H1 (cell line): ENCODE measurements around the gene TMEM40. TPM values are rescaled to one million over a fixed set of nuclear protein-coding genes. Genes with fewer than 3 reads are reported as not detected.

Experiments used
- CTCF ChIA-PET: fragments of 300-600 bp; sonication (Branson Sonifier 250); formaldehyde crosslinking; loops from one replicate; lab custom pipeline; 2021; ENCODE audit not compliant: partially characterized antibody; lab: Charles Lee
- POLR2A ChIA-PET: fragments of 300-600 bp; sonication (Branson Sonifier 250); formaldehyde crosslinking; loops from one replicate; lab custom pipeline; 2021; ENCODE audit warnings: inconsistent platforms; ENCODE audit not compliant: partially characterized antibody; lab: Charles Lee
- DNase-seq, 2 experiments: peaks; one replicate each; pipeline versions ENCODE4 v3.0.0 to v3.0.0-alpha.2; 2010 to 2022; ENCODE audit warnings: low spot score in 2 of 2, low read depth in 1 of 2, mixed read lengths in 1 of 2
- FAIRE-seq: peaks from 2 replicates; lab custom pipeline; 2011; peaks lifted over from hg19 to GRCh38; lab: Jason Lieb, UNC
- H2AFZ ChIP-seq: 2 replicates; pipeline ENCODE4 v1.8.1; 2012; ENCODE audit warnings: low read length, inconsistent platforms
- H2AK5ac ChIP-seq: 2 replicates; pipeline ENCODE4 v1.6.1; 2013; ENCODE audit warnings: low read depth, low read length
- H2BK120ac ChIP-seq: replicated peaks from 2 replicates; pipeline ENCODE3; 2013; ENCODE audit warnings: low read depth, low read length, inconsistent platforms
- H2BK12ac ChIP-seq: 2 replicates; pipeline ENCODE4 v1.6.1; 2013; ENCODE audit warnings: low read depth, low read length
- H2BK15ac ChIP-seq: 2 replicates; pipeline ENCODE4 v1.6.1; 2013; ENCODE audit warnings: low read length
- H2BK20ac ChIP-seq: 2 replicates; pipeline ENCODE4 v1.6.1; 2013; ENCODE audit warnings: low read length
- H2BK5ac ChIP-seq: 2 replicates; pipeline ENCODE4 v1.6.1; 2013; ENCODE audit warnings: low read depth, low read length
- H3K14ac ChIP-seq: 2 replicates; pipeline ENCODE4 v1.6.1; 2013; ENCODE audit warnings: inconsistent platforms; ENCODE audit not compliant: insufficient read length
- H3K18ac ChIP-seq: 2 replicates; pipeline ENCODE4 v1.6.1; 2013; ENCODE audit warnings: low read length; ENCODE audit errors: extremely low read depth
- H3K23ac ChIP-seq: 2 replicates; pipeline ENCODE4 v1.6.1; 2013; ENCODE audit warnings: inconsistent platforms; ENCODE audit not compliant: insufficient read length
- H3K23me2 ChIP-seq: 2 replicates; pipeline ENCODE4 v1.6.1; 2013; ENCODE audit warnings: low read depth, low read length
- H3K27ac ChIP-seq: 2 replicates; pipeline ENCODE4 v1.6.1; 2011; ENCODE audit warnings: low read depth, low read length, inconsistent platforms
- H3K27me3 ChIP-seq, 4 experiments: replicated peaks in 1 of 4; 1 replicate in 1 of 4; 2 replicates in 3 of 4; pipeline versions ENCODE4 v1.6.1 to v1.8.1; 2011 to 2013; ENCODE audit warnings: low read length in 3 of 4, mild to moderate bottlenecking in 3 of 4, inconsistent platforms in 2 of 4, mixed read lengths in 2 of 4, moderate library complexity in 1 of 4; ENCODE audit not compliant: control insufficient read depth in 3 of 4, insufficient read depth in 3 of 4; ENCODE audit errors: extremely low read depth in 1 of 4
- H3K36me3 ChIP-seq, 4 experiments: 2 replicates each; pipeline versions ENCODE4 v1.6.1 to v1.8.1; 2011 to 2013; ENCODE audit warnings: mild to moderate bottlenecking in 4 of 4, low read length in 3 of 4, moderate library complexity in 2 of 4, control low read depth in 1 of 4, inconsistent platforms in 1 of 4; ENCODE audit not compliant: insufficient read depth in 4 of 4, control insufficient read depth in 2 of 4
- H3K4ac ChIP-seq: replicated peaks from 2 replicates; pipeline ENCODE3; 2013; ENCODE audit warnings: low read length, low read depth, mixed read lengths, inconsistent platforms; ENCODE audit not compliant: insufficient read length
- H3K4me1 ChIP-seq, 4 experiments: replicated peaks in 1 of 4; 1 replicate in 1 of 4; 2 replicates in 3 of 4; pipeline versions ENCODE4 v1.6.1 to v1.8.1; 2011 to 2013; ENCODE audit warnings: low read length in 3 of 4, inconsistent platforms in 2 of 4, mixed read lengths in 1 of 4; ENCODE audit not compliant: insufficient read depth in 4 of 4, control insufficient read depth in 3 of 4
- H3K4me2 ChIP-seq, 2 experiments: 2 replicates each; pipeline versions ENCODE4 v1.6.1 to v1.8.1; 2011 to 2013; ENCODE audit warnings: low read depth in 2 of 2, low read length in 2 of 2, control low read depth in 1 of 2, inconsistent platforms in 1 of 2, mild to moderate bottlenecking in 1 of 2; ENCODE audit not compliant: insufficient read depth in 1 of 2
- H3K4me3 ChIP-seq, 4 experiments: fragments of 200-600, 300-600 bp in 1 of 4; sonication (generic), shearing (Covaris generic), sonication (Bioruptor Twin) in 1 of 4; 2 replicates each; pipeline versions ENCODE4 v1.5.1 to v1.8.1; 2011 to 2016; ENCODE audit warnings: low read length in 4 of 4, low read depth in 3 of 4, control low read depth in 2 of 4, inconsistent platforms in 2 of 4, mild to moderate bottlenecking in 2 of 4, mixed read lengths in 1 of 4, moderate library complexity in 1 of 4; ENCODE audit not compliant: insufficient read depth in 2 of 4; ENCODE audit errors: extremely low read depth in 1 of 4
- H3K56ac ChIP-seq: replicated peaks from 2 replicates; pipeline ENCODE3; 2013; ENCODE audit warnings: low read depth, mild to moderate bottlenecking, mixed read lengths, low read length, inconsistent platforms; ENCODE audit not compliant: insufficient read length
- H3K79me1 ChIP-seq: 2 replicates; pipeline ENCODE4 v1.6.1; 2013; ENCODE audit warnings: low read depth, low read length, control low read depth
- H3K79me2 ChIP-seq, 2 experiments: 2 replicates each; pipeline versions ENCODE4 v1.6.1 to v1.8.1; 2012 to 2013; ENCODE audit warnings: low read length in 2 of 2, mild to moderate bottlenecking in 2 of 2, inconsistent platforms in 1 of 2; ENCODE audit not compliant: insufficient read depth in 2 of 2, control insufficient read depth in 1 of 2
- H3K9ac ChIP-seq, 4 experiments: replicated peaks in 1 of 4; 1 replicate in 1 of 4; 2 replicates in 3 of 4; pipeline versions ENCODE4 v1.6.1 to v1.8.1; 2011 to 2013; ENCODE audit warnings: low read depth in 3 of 4, low read length in 3 of 4, control low read depth in 2 of 4, mild to moderate bottlenecking in 2 of 4, moderate library complexity in 2 of 4, inconsistent platforms in 1 of 4; ENCODE audit errors: extremely low read depth in 1 of 4
- H3K9me3 ChIP-seq, 2 experiments: 2 replicates each; pipeline versions ENCODE4 v1.6.1 to v1.8.1; 2012 to 2013; ENCODE audit warnings: mild to moderate bottlenecking in 2 of 2, moderate library complexity in 2 of 2, control low read depth in 1 of 2, inconsistent platforms in 1 of 2, low read depth in 1 of 2, low read length in 1 of 2, mixed read lengths in 1 of 2; ENCODE audit not compliant: insufficient read depth in 2 of 2
- H4K20me1 ChIP-seq, 2 experiments: replicated peaks in 1 of 2; 2 replicates each; pipeline versions ENCODE3 to v1.8.1; 2011 to 2013; ENCODE audit warnings: inconsistent platforms in 2 of 2, low read length in 2 of 2, mild to moderate bottlenecking in 1 of 2; ENCODE audit not compliant: insufficient read depth in 2 of 2, control insufficient read depth in 1 of 2
- H4K5ac ChIP-seq: 2 replicates; pipeline ENCODE4 v1.6.1; 2013; ENCODE audit warnings: low read length, low read depth, mixed read lengths, inconsistent platforms; ENCODE audit not compliant: insufficient read length
- H4K8ac ChIP-seq: 2 replicates; pipeline ENCODE4 v1.8.0; 2013; ENCODE audit warnings: mild to moderate bottlenecking, moderate library complexity, low read length, inconsistent platforms; ENCODE audit not compliant: insufficient read depth; ENCODE audit errors: extremely low read depth
- H4K91ac ChIP-seq: replicated peaks from 2 replicates; pipeline ENCODE3; 2013; ENCODE audit warnings: low read length, mixed read lengths, inconsistent platforms; ENCODE audit not compliant: insufficient read length
- KDM1A ChIP-seq: fragments of 200-600, 300-600 bp; sonication (generic); IDR thresholded peaks from 2 replicates; pipeline ENCODE4 v1.7.1; 2016; ENCODE audit warnings: mild to moderate bottlenecking, low read length, borderline replicate concordance
- MAX ChIP-seq: IDR thresholded peaks from 2 replicates; pipeline ENCODE4 v1.6.1; 2012; ENCODE audit warnings: inconsistent platforms
- NRF1 ChIP-seq: IDR thresholded peaks from 2 replicates; pipeline ENCODE4 v1.6.1; 2011; ENCODE audit warnings: mild to moderate bottlenecking, low read depth, low read length, improper control_type of control experiment
- POU5F1 ChIP-seq: IDR thresholded peaks from 2 replicates; pipeline ENCODE4 v1.6.1; 2011; ENCODE audit warnings: low read depth, mild to moderate bottlenecking, low read length, moderate library complexity
- RNF2 ChIP-seq: fragments of 200-900, 300-1000 bp; sonication (generic); IDR thresholded peaks from 2 replicates; pipeline ENCODE4 v1.7.1; 2016; ENCODE audit warnings: borderline replicate concordance, low read depth, mild to moderate bottlenecking, antibody characterized with exemption, low read length; ENCODE audit not compliant: poor library complexity, severe bottlenecking; ENCODE audit errors: missing control alignments
- SP4 ChIP-seq: IDR thresholded peaks from 2 replicates; pipeline ENCODE4 v1.6.1; 2012; ENCODE audit warnings: low read length, inconsistent platforms
- TAF1 ChIP-seq: IDR thresholded peaks from 2 replicates; pipeline ENCODE4 v1.6.1; 2011; ENCODE audit warnings: mild to moderate bottlenecking, low read depth, low read length
- WGBS, 2 experiments: shearing (Covaris generic) in 1 of 2; methylation state at CpG; one replicate each; pipeline versions ENCODE4 v1.1.6 to v1.1.7; 2013 to 2015; ENCODE audit warnings: low lambda C conversion rate in 2 of 2, mixed read lengths in 2 of 2, inconsistent platforms in 1 of 2, low coverage in 1 of 2, missing lambda C conversion rate in 1 of 2; ENCODE audit not compliant: insufficient replicate concordance in 2 of 2, insufficient coverage in 1 of 2, insufficient read length in 1 of 2; ENCODE audit errors: extremely low coverage in 1 of 2, missing lambda C conversion rate in 1 of 2; 5-methylcytosine and 5-hydroxymethylcytosine counted together
- polyA plus RNA-seq, 7 experiments: library from polyadenylated mRNA; depleted of rRNA in 3 of 7; stranded (reverse) in 5 of 7; unstranded in 2 of 7; fragments of >200 nt in 5 of 7; fragments of 200-250 nt in 2 of 7; gene quantifications; 1 replicate in 5 of 7; 2 replicates in 1 of 7; 4 replicates in 1 of 7; pipeline versions ENCODE4 v1.2.1 to v1.2.3, GENCODE V29; 2011 to 2013; ENCODE audit warnings: missing spikeins in 2 of 7, mixed read lengths in 2 of 7
- total RNA-seq: library from RNA; stranded (reverse); fragmentation: NEBNext Ultra II Directional; extraction: Animal tissue kit (Norgen Biotek cat#: 25700); gene quantifications from 2 replicates; pipeline ENCODE4 v1.2.1, GENCODE V29; 2021
- TF ChIP-seq, protein P1 (sequence below), 3 experiments: IDR thresholded peaks; 1 replicate in 2 of 3; 2 replicates in 1 of 3; pipeline versions ENCODE4 v1.5.1 to v1.6.1; 2011; ENCODE audit warnings: low read length in 3 of 3, mild to moderate bottlenecking in 3 of 3, inconsistent platforms in 2 of 3, low read depth in 1 of 3, moderate library complexity in 1 of 3; ENCODE audit not compliant: insufficient read depth in 1 of 3; ENCODE audit errors: control extremely low read depth in 1 of 3

Gene TMEM40
- total and polyA plus RNA-seq, 2 of the 8 experiments (the other 6 are each of a cell fraction or from before 2014, with no cell fraction given) = 0.18 TPM; not detected in 1

DNA sequence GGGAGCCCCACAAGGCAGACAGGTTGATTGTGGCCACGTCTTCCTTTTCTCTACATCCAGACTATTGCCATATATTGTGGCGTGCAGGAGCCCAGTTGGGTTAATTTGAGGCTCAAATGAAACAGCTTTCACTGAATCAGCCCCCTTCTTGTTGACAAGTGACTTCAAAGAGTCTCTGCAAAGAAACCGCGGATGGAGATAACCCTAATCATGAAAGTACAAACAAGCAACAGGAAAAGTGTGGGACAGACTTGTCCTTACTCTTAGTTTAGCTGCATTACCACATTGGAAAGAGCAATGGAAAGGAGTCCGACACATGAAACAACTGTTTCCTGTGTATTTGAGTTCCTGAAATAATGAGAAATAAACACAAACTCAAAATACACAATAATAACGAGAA is 3.3 kb downstream of the TMEM40 start:
- H4K20me1 ChIP-seq = no peaks in the 10 kb centered on the region
- no peak overlapping the region for H3K4me3 ChIP-seq
- H3K9ac ChIP-seq = no peak overlapping the region
- no peak overlapping the region for H3K27ac ChIP-seq
- no peak overlapping the region for H3K18ac ChIP-seq
- TF ChIP-seq TAF1 (no peak), KDM1A (no peak), MAX (no peak), SP4 (no peak), POU5F1 (no peak), RNF2 (no peak), NRF1 (no peak)
- TF ChIP-seq, protein P1, sequence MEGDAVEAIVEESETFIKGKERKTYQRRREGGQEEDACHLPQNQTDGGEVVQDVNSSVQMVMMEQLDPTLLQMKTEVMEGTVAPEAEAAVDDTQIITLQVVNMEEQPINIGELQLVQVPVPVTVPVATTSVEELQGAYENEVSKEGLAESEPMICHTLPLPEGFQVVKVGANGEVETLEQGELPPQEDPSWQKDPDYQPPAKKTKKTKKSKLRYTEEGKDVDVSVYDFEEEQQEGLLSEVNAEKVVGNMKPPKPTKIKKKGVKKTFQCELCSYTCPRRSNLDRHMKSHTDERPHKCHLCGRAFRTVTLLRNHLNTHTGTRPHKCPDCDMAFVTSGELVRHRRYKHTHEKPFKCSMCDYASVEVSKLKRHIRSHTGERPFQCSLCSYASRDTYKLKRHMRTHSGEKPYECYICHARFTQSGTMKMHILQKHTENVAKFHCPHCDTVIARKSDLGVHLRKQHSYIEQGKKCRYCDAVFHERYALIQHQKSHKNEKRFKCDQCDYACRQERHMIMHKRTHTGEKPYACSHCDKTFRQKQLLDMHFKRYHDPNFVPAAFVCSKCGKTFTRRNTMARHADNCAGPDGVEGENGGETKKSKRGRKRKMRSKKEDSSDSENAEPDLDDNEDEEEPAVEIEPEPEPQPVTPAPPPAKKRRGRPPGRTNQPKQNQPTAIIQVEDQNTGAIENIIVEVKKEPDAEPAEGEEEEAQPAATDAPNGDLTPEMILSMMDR (IDR thresholded peaks at IDR 0.05; ENCODE audit: control extremely low read depth in 1 of 3, insufficient read depth in 1 of 3, low read depth in 1 of 3, low read length in 3 of 3) = no peak
- 79% methylated on average over 6 of the region's 6 CpGs; no CpG with 5 or more reads in 1 of the 2 experiments for WGBS, 2 experiments
- H3K23ac ChIP-seq = no peak overlapping the region
- no peak for DNase-seq
- H3K27me3 ChIP-seq = no peaks in the 10 kb centered on the region
- peaks cover 3% of the 10 kb centered on the region; the same call in 1 of the 2 replicates for H3K23me2 ChIP-seq
- FAIRE-seq = no peak
- H2BK15ac ChIP-seq = no peak overlapping the region
- ChIA-PET CTCF (no interaction called here), POLR2A (no interaction called here)
- H3K79me1 ChIP-seq = no peaks in the 10 kb centered on the region
- H3K79me2 ChIP-seq = no peaks in the 10 kb centered on the region
- H3K9me3 ChIP-seq = no peaks in the 10 kb centered on the region
- H3K56ac ChIP-seq = no peak overlapping the region
- H2BK20ac ChIP-seq = no peak overlapping the region
- H3K36me3 ChIP-seq = no peaks in the 10 kb centered on the region
- H3K4me2 ChIP-seq = no peak overlapping the region
- H3K4ac ChIP-seq = no peak overlapping the region
- H3K14ac ChIP-seq = no peak overlapping the region
- peaks cover 0 to 12% (median 7%) of the 10 kb centered on the region in 4 experiments; a peak in 5 of 7 replicates for H3K4me1 ChIP-seq
- no peak overlapping the region for H2BK5ac ChIP-seq
- H2BK120ac ChIP-seq = no peak overlapping the region
- H2AFZ ChIP-seq = no peak overlapping the region
- no peak overlapping the region for H4K5ac ChIP-seq
- H4K91ac ChIP-seq = no peak overlapping the region
- no peak overlapping the region for H4K8ac ChIP-seq
- no peak overlapping the region for H2BK12ac ChIP-seq
- H2AK5ac ChIP-seq = no peak overlapping the region
